Stimulated activated naive CD8-positive, alpha-beta T cell treated with anti-CD3 and anti-CD28 coated beads, Interleukin-15, amount 100 ng/mL, for 72 hours (primary cell): ENCODE data around the gene EIF6.

Experiments used
- ATAC-seq: fragments of 150-1000 bp; cut with Tn5 transposase; 2 replicates; pipeline ENCODE4 v1.10.0; 2021; ENCODE audit warnings: mild to moderate bottlenecking, moderate library complexity
- DNase-seq, 2 donors: peaks; one replicate each; pipeline ENCODE4 v3.0.0; 2021 to 2022
- H3K27ac Mint-ChIP-seq, 2 donors: one replicate each; pipeline ENCODE4 v1.8.0; 2022; ENCODE audit warnings: mild to moderate bottlenecking in 2 of 2, mixed read lengths in 2 of 2, moderate library complexity in 2 of 2
- H3K27me3 Mint-ChIP-seq: one replicate; pipeline ENCODE4 v1.8.0; 2022; ENCODE audit warnings: mixed read lengths
- H3K4me1 Mint-ChIP-seq: one replicate; pipeline ENCODE4 v1.8.0; 2022; ENCODE audit warnings: mild to moderate bottlenecking, mixed read lengths
- H3K4me3 Mint-ChIP-seq, 2 donors: one replicate each; pipeline ENCODE4 v1.8.0; 2022; ENCODE audit warnings: mild to moderate bottlenecking in 2 of 2, mixed read lengths in 2 of 2, moderate library complexity in 1 of 2
- H3K9me3 Mint-ChIP-seq, 2 donors: one replicate each; pipeline ENCODE4 v1.8.0; 2022; ENCODE audit warnings: mixed read lengths in 2 of 2

Gene EIF6

DNA sequence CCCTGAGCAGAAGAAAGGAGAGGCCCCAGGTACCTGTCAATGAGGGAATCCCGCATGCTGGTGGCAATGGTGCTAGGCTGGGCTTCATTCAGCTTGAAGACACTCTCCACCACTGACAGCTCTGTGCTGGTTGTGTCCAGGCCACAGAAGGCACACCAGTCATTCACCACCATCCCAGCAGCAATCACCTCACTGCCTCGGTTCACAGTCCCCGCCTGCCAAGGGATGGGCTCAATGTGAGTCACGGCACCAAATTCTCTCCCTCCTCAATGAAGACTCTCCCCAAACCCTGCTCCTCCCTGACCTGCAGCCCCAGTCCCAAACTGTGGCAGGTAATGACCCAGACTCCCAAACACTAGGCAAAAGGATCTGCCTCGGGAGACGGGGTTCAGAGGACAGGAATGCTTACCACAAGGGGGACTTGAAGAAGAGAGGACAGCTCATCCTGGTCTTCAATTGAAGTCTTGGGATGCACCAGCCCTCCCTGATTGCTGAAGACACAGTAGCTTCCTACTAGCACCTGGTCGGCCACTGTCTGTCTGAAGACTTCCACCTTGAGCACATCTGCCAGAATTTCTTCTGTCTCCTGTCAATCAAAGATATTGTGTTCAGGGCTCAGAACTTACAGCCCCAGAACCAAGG is 4.9 kb downstream of the EIF6 start:
- Mint-ChIP-seq H3K27ac (no peak overlapping the region), H3K4me1 (peaks cover 45% of the 10 kb centered on the region), H3K27me3 (no peaks in the 10 kb centered on the region), H3K4me3 (no peak overlapping the region), H3K9me3 (no peaks in the 10 kb centered on the region)
- ATAC-seq = no peak
- no peak for DNase-seq

DNA sequence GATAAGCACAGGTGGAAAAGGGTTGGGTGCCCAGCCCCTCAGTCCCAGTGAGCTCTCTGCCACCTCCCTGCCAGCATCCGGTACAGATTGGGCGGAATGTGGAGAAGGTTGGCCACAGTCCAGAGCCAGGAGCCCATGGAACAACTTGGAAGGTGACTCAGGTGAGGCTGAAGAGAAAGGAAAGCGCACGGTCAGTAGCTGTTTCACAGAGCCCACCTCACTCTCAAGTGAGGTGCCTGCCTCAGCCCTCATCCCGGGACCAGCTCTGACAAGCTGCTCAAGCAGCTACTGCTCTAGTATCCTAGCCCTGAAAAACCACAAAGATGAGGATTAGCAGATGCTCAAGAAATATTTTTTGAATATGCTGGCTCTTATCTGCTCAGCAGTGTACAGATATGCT is 5.5 kb downstream of the EIF6 start:
- ATAC-seq = no peak
- Mint-ChIP-seq H3K4me3 (no peak overlapping the region), H3K4me1 (peaks cover 43% of the 10 kb centered on the region), H3K27ac (no peak overlapping the region), H3K27me3 (no peaks in the 10 kb centered on the region), H3K9me3 (no peaks in the 10 kb centered on the region)
- no peak for DNase-seq

DNA sequence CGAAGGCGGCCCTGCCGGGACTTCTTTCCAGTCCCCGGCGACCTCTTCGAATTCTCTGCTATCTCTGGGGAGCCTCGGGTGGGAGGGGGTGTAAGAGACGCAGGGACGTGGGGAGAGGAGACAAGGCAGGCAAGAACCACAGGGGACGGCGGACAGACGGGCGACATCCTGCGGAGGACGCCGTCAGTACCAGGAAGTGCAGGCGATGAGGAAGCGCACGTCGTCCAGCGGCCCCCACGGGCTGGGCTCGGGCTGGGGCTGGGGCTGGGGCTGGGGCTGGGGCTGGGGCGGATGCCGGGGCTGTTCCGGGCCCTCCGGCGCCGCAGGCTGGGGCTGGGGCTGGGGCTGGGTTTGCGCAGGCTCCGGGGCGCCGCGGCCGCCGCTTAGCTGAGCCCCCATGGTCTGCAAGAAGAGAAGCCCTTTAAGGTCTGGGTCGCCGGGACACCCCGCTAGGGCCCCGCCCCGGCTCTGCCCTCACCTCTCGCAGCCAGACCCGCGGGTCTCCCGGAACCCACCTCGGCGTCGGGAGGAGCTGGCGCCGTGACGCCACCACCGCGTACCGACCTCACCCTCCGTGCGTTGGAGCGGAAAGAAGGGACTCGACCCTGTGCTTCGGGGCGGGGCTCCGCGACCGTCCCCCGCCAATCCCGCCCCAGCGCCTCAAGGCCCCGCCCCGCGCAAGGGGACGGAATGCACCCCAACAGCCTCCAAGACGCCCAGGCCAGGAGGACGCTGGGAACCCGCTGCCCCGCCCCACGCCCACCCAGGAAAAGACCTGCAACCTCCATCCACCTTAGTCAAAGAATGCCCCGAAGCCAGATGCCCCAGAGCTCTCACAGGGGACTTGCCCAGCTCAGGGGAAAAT is 6.8 kb downstream of the EIF6 start, which contains the start of gene MMP24OS:
Gene MMP24OS, minus strand, starts transcription at position 592 of the 865 bp plus-strand sequence. Its CDS starts 193 bp downstream, at position 399.
- Mint-ChIP-seq H3K27ac (peak within 1 kb of the TSS; percentile 98 to 100), H3K27me3 (no peaks in the 10 kb centered on the region), H3K4me3 (peak within 1 kb of the TSS; percentile 95 to 99), H3K9me3 (no peaks in the 10 kb centered on the region), H3K4me1 (peaks cover 35% of the 10 kb centered on the region)
- peak; percentile 93 for ATAC-seq
- peak; percentile 87 to 90 for DNase-seq

DNA sequence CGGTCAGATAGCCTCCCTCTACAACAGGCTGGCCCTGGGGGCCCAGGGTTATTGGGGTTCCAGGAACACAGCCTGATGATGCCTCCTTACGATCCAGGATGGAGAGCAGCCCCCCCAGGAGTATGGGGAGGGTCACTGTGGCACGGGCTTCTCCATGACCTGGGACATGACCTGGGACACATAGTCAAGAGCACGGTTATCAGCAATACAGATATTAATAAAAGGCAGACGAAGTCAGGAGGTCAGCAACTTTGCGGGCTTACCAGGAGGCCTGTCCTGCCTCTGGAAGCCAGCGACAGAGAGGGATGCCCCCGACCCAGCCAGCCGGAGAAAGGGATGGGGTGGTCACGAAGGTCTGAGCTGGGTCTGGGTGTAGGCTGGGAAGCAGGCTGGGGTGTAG is 7.4 kb downstream of the EIF6 start:
- peak overlapping the region; percentile 98 to 100 for H3K27ac Mint-ChIP-seq
- peaks cover 31% of the 10 kb centered on the region for H3K4me1 Mint-ChIP-seq
- no peaks in the 10 kb centered on the region for H3K9me3 Mint-ChIP-seq
- peak overlapping the region; percentile 95 to 99 for H3K4me3 Mint-ChIP-seq
- DNase-seq (no peak), ATAC-seq (no peak)
- no peaks in the 10 kb centered on the region for H3K27me3 Mint-ChIP-seq

DNA sequence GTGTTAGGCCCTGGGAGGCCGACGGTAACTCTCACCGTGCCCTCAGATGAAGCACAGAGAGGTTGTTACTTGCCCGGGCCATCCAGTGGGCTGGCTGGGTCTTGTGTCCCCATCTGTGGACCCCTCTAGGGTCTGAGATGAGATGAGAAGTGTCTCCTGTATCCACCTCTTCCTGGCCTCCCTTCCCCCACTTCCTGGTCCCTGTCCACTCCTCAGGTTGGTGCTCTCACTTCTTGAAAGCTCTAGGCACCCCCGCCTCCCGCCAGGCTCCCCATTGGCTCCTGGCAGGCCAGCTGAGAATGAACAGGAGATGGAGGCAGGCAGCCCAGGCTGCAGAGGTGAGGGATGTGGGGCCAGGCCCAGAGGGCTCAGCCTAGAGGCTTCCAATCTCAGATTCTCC is 8.2 kb downstream of the EIF6 start:
- DNase-seq = no peak

DNA sequence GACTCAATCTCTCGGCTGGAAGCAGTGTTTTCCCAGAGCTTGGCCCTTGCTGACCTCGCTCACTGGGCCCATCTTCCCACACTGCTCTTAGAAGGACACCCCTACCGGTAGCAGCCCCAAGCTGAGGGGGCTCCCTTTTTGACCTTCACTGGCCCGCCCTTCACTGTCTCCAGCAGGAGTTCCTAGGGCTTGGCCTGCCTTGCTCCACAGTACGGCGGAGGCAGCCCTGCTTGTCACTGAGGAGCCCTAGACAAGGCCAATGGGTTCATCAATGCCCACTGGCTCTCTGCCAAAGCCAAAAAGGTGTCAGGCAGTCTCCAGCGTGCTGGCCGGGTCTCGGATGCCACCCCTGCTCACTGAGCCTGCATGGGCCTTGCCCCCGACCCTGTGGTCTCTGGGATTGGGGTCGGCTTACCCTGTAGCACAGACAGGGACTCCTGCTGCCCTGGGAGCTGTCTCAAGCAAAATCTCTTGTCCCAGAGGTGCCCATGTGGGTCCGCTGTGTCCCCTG is 8.8 kb downstream of the EIF6 start:
- Mint-ChIP-seq H3K4me3 (peak overlapping the region; percentile 95 to 99), H3K27me3 (no peaks in the 10 kb centered on the region), H3K4me1 (peaks cover 28% of the 10 kb centered on the region), H3K9me3 (no peaks in the 10 kb centered on the region), H3K27ac (peak overlapping the region in 1 of 2 donors; percentile 98)
- DNase-seq (no peak), ATAC-seq (no peak)

More for the DNA sequence above, 8.2 kb downstream of the EIF6 start:
- H3K4me1 Mint-ChIP-seq = peaks cover 28% of the 10 kb centered on the region
- ATAC-seq = no peak
- no peaks in the 10 kb centered on the region for H3K9me3 Mint-ChIP-seq
- peak overlapping the region; percentile 95 to 99 for H3K4me3 Mint-ChIP-seq
- peak overlapping the region; percentile 98 to 100 for H3K27ac Mint-ChIP-seq
- no peaks in the 10 kb centered on the region for H3K27me3 Mint-ChIP-seq

DNA sequence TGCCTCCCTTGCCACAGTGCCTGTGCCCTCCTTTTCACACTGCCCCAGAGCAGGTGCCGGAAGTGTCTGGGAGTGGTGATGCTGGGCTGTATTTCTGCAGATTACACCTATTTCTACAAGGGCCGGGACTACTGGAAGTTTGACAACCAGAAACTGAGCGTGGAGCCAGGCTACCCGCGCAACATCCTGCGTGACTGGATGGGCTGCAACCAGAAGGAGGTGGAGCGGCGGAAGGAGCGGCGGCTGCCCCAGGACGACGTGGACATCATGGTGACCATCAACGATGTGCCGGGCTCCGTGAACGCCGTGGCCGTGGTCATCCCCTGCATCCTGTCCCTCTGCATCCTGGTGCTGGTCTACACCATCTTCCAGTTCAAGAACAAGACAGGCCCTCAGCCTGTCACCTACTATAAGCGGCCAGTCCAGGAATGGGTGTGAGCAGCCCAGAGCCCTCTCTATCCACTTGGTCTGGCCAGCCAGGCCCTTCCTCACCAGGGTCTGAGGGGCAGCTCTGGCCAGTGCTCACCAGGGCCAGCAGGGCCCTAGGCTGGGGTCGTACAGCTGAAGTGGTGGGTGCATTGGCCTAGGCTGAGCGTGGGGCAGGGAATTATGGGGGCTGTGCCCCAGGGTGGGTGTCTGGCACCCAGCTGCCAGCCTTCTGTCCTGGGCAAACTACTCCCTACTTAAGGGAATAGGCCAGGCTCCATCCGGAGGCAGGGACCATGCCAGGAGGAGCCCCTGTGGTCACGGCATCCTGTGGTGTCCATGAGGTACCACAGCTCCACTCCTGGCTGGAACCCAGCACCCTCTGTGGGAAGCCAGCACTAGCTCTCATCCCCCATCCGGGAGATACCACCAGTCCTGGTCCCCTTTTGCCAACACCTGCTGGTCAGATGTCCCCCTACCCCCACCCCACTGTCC is 10.1 kb downstream of the EIF6 start:
- ATAC-seq = no peak
- H3K27ac Mint-ChIP-seq = peak overlapping the region; percentile 28 to 53
- no peak overlapping the region for H3K4me3 Mint-ChIP-seq

DNA sequence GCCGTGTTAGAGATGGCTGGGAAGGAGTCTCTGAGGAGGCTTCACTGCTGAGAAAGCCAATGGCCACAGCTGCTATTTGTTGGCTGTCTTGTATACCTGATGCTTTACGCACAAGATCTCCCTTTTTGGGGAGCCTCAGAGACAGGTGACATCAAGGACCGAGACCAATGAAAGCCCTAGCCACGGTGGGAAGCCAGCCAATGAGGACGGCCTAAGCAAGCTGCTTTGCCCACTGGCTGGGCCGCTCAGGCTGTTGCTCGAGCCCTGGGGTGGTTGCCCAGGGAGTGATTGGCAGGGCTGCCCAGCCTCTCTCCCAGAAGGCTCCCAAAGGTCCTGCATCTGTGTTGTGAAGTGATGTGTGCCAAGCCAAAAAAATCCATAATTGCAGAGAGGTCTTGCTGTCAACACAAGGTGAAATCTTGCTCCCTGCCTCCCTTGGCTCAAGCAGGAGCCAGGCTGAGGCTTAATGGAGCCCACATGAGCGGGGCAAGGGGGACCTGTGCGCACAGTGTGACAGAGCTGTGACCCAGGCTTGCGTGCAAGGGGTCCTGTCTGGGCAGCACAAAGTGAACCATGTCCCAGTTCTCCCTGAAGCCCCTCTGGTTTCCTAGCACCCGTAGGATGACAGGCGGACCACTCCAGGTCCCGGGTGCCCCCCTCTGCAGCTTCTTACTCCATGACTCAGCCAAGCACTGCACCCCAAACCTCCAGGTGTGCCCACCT is 11.0 kb downstream of the EIF6 start:
- ATAC-seq (no peak), DNase-seq (no peak)
- Mint-ChIP-seq H3K27ac (peak overlapping the region; percentile 53 to 91), H3K27me3 (no peaks in the 10 kb centered on the region), H3K4me3 (no peak overlapping the region), H3K9me3 (no peaks in the 10 kb centered on the region), H3K4me1 (peaks cover 19% of the 10 kb centered on the region)

More for the DNA sequence above, 10.1 kb downstream of the EIF6 start:
- no peaks in the 10 kb centered on the region for H3K9me3 Mint-ChIP-seq
- no peak for DNase-seq
- H3K4me1 Mint-ChIP-seq = peaks cover 25% of the 10 kb centered on the region
- no peaks in the 10 kb centered on the region for H3K27me3 Mint-ChIP-seq

DNA sequence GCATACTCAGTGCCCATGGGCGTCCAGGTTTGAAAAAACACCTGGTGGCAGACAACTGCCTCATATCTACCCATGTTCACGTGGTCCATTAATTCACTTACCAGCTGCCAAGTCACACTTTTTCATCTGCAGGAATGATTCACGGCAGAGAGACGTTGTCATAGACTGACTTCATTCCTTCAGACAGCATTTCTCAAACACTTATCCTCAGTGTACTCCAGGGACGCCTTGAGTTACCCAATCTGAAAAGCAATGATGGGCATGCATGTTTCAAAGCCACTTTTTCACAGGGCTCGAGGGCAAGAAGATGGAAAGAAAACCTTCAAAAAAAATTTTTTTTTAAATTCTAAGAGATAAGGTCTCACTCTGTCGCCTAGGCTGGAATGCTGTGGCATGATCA is 12.7 kb downstream of the EIF6 start:
- DNase-seq = no peak
- H3K4me1 Mint-ChIP-seq = peaks cover 10% of the 10 kb centered on the region
- no peak overlapping the region for H3K27ac Mint-ChIP-seq
- H3K9me3 Mint-ChIP-seq = no peaks in the 10 kb centered on the region
- no peak overlapping the region for H3K4me3 Mint-ChIP-seq
- H3K27me3 Mint-ChIP-seq = no peaks in the 10 kb centered on the region
- ATAC-seq = no peak

DNA sequence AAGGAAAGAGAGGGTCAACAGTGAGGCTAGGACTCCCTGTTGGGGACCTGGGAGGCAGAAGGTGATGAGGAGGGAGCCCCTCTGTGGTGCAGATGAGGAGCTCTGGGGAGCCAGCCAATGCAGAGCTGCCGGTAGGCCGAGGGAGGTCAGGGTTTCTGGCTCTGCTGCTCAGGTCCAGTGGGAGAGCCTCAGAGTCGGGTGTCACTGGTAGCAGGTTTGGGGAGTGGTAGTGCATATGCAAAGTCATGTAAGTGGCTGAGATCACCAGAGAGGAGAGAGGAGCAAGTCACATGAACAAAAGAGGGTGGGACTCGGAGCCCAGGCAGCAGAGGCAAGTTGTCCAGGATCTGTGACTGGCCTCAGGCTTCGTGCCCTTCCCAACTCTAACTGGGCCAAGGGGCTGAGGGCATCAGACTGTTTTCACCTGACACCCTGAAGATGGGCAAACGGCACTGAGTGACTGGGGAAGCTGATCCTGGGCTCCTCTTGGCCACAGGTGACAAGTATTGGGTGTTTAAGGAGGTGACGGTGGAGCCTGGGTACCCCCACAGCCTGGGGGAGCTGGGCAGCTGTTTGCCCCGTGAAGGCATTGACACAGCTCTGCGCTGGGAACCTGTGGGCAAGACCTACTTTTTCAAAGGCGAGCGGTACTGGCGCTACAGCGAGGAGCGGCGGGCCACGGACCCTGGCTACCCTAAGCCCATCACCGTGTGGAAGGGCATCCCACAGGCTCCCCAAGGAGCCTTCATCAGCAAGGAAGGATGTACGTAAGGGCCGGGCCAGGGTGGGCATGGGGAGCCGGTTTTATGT is 13.3 kb downstream of the EIF6 start:
- Mint-ChIP-seq H3K4me1 (peaks cover 4% of the 10 kb centered on the region), H3K9me3 (no peaks in the 10 kb centered on the region), H3K4me3 (no peak overlapping the region), H3K27me3 (no peaks in the 10 kb centered on the region), H3K27ac (peak overlapping the region in 1 of 2 donors; percentile 24)
- DNase-seq (no peak), ATAC-seq (no peak)

DNA sequence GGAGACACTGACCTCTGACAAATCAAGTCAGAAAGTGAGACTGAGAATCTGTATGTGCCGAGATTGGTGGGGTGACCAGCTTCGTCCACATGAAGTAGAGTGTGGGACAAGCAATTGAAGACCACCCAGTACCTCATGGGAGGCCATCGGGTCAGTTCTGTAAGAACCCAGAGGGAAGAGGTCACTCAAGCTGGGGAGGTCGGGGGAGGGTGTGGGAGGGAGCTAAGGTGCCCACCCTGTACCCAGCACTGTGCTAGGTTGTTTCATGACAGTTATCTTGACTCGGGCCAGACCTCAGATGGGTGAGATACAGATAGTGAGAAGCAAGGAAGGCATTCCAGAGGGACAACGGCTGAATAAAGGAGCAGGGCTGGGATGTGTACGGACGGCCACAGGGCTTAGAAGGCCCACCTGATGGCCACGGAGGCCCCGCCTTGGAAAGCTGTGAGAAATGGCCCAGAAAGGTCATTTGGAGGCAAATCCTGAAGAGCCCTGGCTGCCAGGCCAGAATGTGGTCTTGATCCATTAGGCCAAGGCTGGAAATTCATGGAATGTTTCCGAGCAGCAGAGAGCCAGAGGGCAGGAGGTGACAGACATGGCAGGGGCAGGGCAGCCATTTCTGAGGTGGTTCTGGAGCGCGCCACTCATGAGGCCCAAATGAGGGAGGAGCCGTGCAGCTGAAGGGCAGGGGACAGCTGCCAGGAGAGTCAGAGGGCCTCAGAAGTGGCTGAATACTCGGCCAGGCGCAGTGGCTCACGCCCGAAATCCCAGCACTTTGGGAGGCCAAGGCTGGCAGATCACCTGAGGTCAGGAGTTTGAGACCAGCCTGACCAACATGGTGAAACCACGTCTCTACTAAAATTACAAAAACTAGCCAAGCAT is 14.3 kb downstream of the EIF6 start:
- H3K27me3 Mint-ChIP-seq = no peaks in the 10 kb centered on the region
- H3K4me3 Mint-ChIP-seq = no peak overlapping the region
- no peaks in the 10 kb centered on the region for H3K9me3 Mint-ChIP-seq
- no peaks in the 10 kb centered on the region for H3K4me1 Mint-ChIP-seq
- DNase-seq (no peak), ATAC-seq (no peak)
- H3K27ac Mint-ChIP-seq = no peak overlapping the region

DNA sequence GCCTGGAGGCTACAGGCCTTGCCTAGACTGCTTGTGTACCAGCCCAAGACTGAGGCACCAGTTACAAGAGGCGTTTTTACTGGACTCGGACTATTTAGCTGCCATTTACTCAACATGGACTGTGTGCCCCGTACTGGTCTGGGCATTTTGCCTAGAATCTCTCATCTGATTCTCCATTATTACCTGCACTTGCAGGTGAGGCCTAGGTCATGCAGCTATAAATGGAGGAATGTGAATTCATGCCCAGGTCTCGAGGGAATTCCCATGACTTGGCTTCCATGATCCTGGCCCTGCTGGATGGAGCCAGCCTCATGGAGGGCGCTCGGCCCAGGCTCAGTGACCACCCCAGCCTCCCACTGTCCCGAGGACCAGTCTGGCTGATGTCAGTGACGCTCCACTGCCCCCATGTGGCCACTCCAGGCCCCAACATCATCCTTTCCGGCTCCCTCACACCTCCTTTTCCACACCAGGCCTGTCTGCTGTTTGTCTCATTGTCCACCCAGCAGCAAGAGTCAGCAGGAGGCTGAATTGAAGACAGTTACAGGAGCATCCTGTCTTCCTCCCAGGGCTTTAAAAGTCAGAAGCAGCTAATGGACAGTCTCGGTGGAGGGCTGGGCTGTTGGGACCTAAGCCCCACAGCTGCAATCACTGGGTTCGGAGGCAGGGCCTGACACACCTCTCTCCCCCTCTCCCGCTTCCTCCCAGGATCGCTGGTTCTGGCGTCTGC is 15.4 kb downstream of the EIF6 start:
- Mint-ChIP-seq H3K9me3 (no peaks in the 10 kb centered on the region), H3K4me1 (no peaks in the 10 kb centered on the region), H3K27me3 (no peaks in the 10 kb centered on the region), H3K4me3 (no peak overlapping the region), H3K27ac (no peak overlapping the region)
- peak; percentile 74 for ATAC-seq
- peak; percentile 53 to 57 for DNase-seq

DNA sequence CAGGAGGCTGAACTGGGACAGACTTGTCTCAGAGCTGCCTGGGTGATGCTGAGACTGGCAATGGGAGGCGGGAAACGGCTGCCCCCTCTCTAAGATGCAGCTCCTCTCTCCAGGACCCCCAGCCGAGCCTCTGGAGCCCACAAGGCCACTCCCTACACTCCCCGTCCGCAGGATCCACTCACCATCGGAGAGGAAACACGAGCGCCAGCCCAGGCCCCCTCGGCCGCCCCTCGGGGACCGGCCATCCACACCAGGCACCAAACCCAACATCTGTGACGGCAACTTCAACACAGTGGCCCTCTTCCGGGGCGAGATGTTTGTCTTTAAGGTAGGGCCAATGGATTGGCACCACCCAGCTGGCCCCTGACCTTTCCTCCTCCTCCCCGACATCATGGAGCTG is 17.5 kb downstream of the EIF6 start:
- H3K27ac Mint-ChIP-seq = no peak overlapping the region
- no peak for DNase-seq
- ATAC-seq = no peak
- no peak overlapping the region for H3K4me3 Mint-ChIP-seq
- no peaks in the 10 kb centered on the region for H3K27me3 Mint-ChIP-seq
- no peaks in the 10 kb centered on the region for H3K9me3 Mint-ChIP-seq
- H3K4me1 Mint-ChIP-seq = peaks cover 6% of the 10 kb centered on the region
